Diencephalon (tissue), 1 donor: ENCODE data around the gene C2. TPM values are rescaled to one million over a fixed set of nuclear protein-coding genes. Genes with fewer than 3 reads are reported as not detected.

ENCODE experiments used
- small RNA-seq: library from RNA; depleted of rRNA; stranded (forward); fragments of <200 nt; gene quantifications from one replicate; pipeline ENCODE3, GENCODE V24; 2014
- total RNA-seq: library from RNA; depleted of rRNA; stranded (reverse); fragments of >200 nt; gene quantifications from one replicate; pipeline ENCODE4 v1.2.3, GENCODE V29; 2014

The C2 gene
- 5.3 TPM for total RNA-seq

GRCh38 chr6:31927242-31927862 lies at the start of gene C2:
C2 (plus strand) TSS chr6:31927717; CDS start chr6:31927753, 36 bp downstream.

GRCh38 chr6:31878726-31879125 lies 48.8 kb upstream of the C2 start, which contains the start of gene SLC44A4:
SLC44A4 (minus strand) TSS chr6:31878997; CDS start chr6:31878980, 17 bp downstream.

GRCh38 chr6:31897612-31898382 lies 29.7 kb upstream of the C2 start, which contains the start of gene EHMT2:
EHMT2 (minus strand) TSS chr6:31897698; CDS start chr6:31897677, 21 bp downstream.

GRCh38 chr6:31901953-31902643 lies 25.4 kb upstream of the C2 start, which contains the start of gene ZBTB12:
ZBTB12 (minus strand) TSS chr6:31902086; CDS start chr6:31901305, 781 bp downstream.

GRCh38 chr6:31945507-31946369 lies 18.2 kb downstream of the C2 start, which contains the start of gene CFB:
CFB (plus strand) TSS chr6:31946095; CDS start chr6:31946222, 127 bp downstream.

GRCh38 chr6:31958741-31959739 lies 31.5 kb downstream of the C2 start, which contains the start of the genes NELFE and SKIC2:
NELFE (minus strand) TSS chr6:31958971; CDS start chr6:31958446, 525 bp downstream.
SKIC2 (plus strand) TSS chr6:31959175; CDS start chr6:31959193, 18 bp downstream.

GRCh38 chr6:31971993-31972708 lies 44.6 kb downstream of the C2 start, which contains the start of gene DXO:
DXO (minus strand) TSS chr6:31972138; CDS start chr6:31971675, 463 bp downstream.

GRCh38 chr6:31981744-31982143 lies 54.2 kb downstream of the C2 start, which contains the start of gene C4A:
C4A (plus strand) TSS chr6:31982057; CDS start chr6:31982108, 51 bp downstream.

Small RNAs within 50 kb of the gene (small RNA-seq; reads per million reads assigned to genes)
- gene AL645922.1, result not detected

Other genes with a start within 250 kb of the C2 start
- 2.5 TPM for gene LY6G5C, start 246.7 kb upstream of the C2 start, total RNA-seq
- 47.5 TPM for gene ABHD16A, start 224.4 kb upstream of the C2 start, total RNA-seq
- gene LY6G6F, start 220.9 kb upstream of the C2 start, total RNA-seq, result not detected
- gene LY6G6D, start 212.4 kb upstream of the C2 start, total RNA-seq, result not detected
- gene LY6G6C, start 206.0 kb upstream of the C2 start, total RNA-seq, result not detected
- not detected for gene MPIG6B, start 204.3 kb upstream of the C2 start, total RNA-seq
- gene DDAH2, start 198.4 kb upstream of the C2 start, total RNA-seq, result 86.3 TPM
- 44.1 TPM for gene CLIC1, start 191.2 kb upstream of the C2 start, total RNA-seq
- gene MSH5, start 187.7 kb upstream of the C2 start, total RNA-seq, result 8.8 TPM
- 2.1 TPM for gene SAPCD1, start 165.1 kb upstream of the C2 start, total RNA-seq
- gene VWA7, start 150.4 kb upstream of the C2 start, total RNA-seq, result 0.69 TPM
- 36.0 TPM for gene VARS1, start 132.0 kb upstream of the C2 start, total RNA-seq
- gene LSM2, start 120.8 kb upstream of the C2 start, total RNA-seq, result 23.3 TPM
- 8.1 TPM for gene HSPA1L, start 112.4 kb upstream of the C2 start, total RNA-seq
- 190 TPM for gene HSPA1A, start 112.2 kb upstream of the C2 start, total RNA-seq
- gene HSPA1B, start 100.0 kb upstream of the C2 start, total RNA-seq, result 176 TPM
- 18.2 TPM for gene NEU1, start 64.9 kb upstream of the C2 start, total RNA-seq
- gene SLC44A4, start 48.7 kb upstream of the C2 start, total RNA-seq, result not detected
- 78.0 TPM for gene EHMT2, start 30.0 kb upstream of the C2 start, total RNA-seq
- 19.4 TPM for gene ZBTB12, start 25.6 kb upstream of the C2 start, total RNA-seq
- gene CFB, start 18.4 kb downstream of the C2 start, total RNA-seq, result 3.2 TPM
- 47.5 TPM for gene NELFE, start 31.3 kb downstream of the C2 start, total RNA-seq
- 33.0 TPM for gene SKIC2, start 31.5 kb downstream of the C2 start, total RNA-seq
- 8.5 TPM for gene DXO, start 44.4 kb downstream of the C2 start, total RNA-seq
- gene C4A, start 54.3 kb downstream of the C2 start, total RNA-seq, result 45.9 TPM
- 47.7 TPM for gene C4B, start 87.1 kb downstream of the C2 start, total RNA-seq
- 0.23 TPM for gene CYP21A2, start 110.7 kb downstream of the C2 start, total RNA-seq
- 6.0 TPM for gene TNXB, start 181.6 kb downstream of the C2 start, total RNA-seq
- gene ATF6B, start 200.5 kb downstream of the C2 start, total RNA-seq, result 19.8 TPM
- gene FKBPL, start 202.6 kb downstream of the C2 start, total RNA-seq, result 5.8 TPM
- 0.69 TPM for gene PRRT1, start 224.2 kb downstream of the C2 start, total RNA-seq
- 15.0 TPM for gene PPT2, start 226.4 kb downstream of the C2 start, total RNA-seq
- 7.8 TPM for gene EGFL8, start 236.9 kb downstream of the C2 start, total RNA-seq
- 28.1 TPM for gene AGPAT1, start 248.4 kb downstream of the C2 start, total RNA-seq